ENCODE measurements around the gene CLINT1. TPM values are rescaled to one million over a fixed set of nuclear protein-coding genes. Genes with fewer than 3 reads are reported as not detected.

CLINT1 gene
- total RNA-seq, 1 donor from 2014 or later: 79.2 TPM

DNA sequence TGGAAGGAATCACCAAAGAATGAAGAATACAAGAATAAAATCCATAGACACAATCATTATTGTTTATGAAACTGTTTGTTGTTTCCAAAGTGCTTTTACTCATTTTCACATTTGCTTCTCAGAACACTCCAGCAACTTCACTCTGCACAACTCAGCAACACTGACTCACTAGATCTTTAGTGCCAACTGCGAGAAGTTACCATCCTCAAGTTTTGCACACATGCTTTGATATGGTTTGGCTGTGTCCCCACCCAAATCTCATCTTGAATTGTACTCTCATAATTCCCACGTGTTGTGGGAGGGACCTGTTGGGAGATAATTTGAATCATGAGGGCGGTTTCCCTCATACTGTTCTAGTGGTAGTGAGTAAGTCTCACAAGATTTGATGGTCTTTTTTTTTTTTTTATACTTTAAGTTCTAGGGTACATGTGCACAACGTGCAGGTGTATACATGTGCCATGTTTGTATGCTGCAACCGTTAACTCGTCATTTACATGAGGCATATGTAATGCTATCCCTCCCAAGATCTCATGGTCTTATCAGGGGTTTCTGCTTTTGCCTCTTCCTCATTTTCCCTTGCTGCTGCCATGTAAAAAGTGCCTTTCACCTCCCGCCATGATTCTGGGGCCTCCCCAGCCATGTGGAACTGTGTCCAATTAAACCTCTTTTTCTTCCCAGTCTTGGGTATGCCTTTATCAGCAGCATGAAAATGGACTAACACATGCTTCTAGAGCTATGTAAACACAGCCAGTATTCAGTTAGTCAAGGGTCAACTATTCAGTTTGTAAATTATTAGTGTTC lies 36.9 kb downstream of the CLINT1 start:
- H3K27me3 ChIP-seq (ENCODE audit: low read depth): no peaks in the 10 kb centered on the region
- no peak overlapping the region for H3K4me3 ChIP-seq
- no peaks in the 10 kb centered on the region for H3K36me3 ChIP-seq
- H3K9me3 ChIP-seq: no peaks in the 10 kb centered on the region
- TF ChIP-seq, protein P1, sequence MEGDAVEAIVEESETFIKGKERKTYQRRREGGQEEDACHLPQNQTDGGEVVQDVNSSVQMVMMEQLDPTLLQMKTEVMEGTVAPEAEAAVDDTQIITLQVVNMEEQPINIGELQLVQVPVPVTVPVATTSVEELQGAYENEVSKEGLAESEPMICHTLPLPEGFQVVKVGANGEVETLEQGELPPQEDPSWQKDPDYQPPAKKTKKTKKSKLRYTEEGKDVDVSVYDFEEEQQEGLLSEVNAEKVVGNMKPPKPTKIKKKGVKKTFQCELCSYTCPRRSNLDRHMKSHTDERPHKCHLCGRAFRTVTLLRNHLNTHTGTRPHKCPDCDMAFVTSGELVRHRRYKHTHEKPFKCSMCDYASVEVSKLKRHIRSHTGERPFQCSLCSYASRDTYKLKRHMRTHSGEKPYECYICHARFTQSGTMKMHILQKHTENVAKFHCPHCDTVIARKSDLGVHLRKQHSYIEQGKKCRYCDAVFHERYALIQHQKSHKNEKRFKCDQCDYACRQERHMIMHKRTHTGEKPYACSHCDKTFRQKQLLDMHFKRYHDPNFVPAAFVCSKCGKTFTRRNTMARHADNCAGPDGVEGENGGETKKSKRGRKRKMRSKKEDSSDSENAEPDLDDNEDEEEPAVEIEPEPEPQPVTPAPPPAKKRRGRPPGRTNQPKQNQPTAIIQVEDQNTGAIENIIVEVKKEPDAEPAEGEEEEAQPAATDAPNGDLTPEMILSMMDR (IDR thresholded peaks at IDR 0.05): no peak
- H3K4me1 ChIP-seq: peaks cover 42% of the 10 kb centered on the region
- ATAC-seq: peak in 1 of 2 donors; percentile 66
- no peak overlapping the region for H3K27ac ChIP-seq
- intact Hi-C loops (cut with DNase I): no loop called here
- DNase-seq: no peak

- TF ChIP-seq, protein P1 (IDR thresholded peaks at IDR 0.05): no peak
- ATAC-seq: peak in 1 of 2 donors; percentile 35
- H3K27ac ChIP-seq: no peak overlapping the region
- no peaks in the 10 kb centered on the region for H3K27me3 ChIP-seq (ENCODE audit: low read depth)
- H3K4me1 ChIP-seq: peaks cover 38% of the 10 kb centered on the region
- no peaks in the 10 kb centered on the region for H3K9me3 ChIP-seq
- H3K4me3 ChIP-seq: no peak overlapping the region
- intact Hi-C loops (cut with DNase I): no loop called here
- no peak for DNase-seq
- peaks cover 2% of the 10 kb centered on the region for H3K36me3 ChIP-seq
Measured at GRCh38 chr5:157821405-157821804, 37.5 kb downstream of the CLINT1 start.

DNA sequence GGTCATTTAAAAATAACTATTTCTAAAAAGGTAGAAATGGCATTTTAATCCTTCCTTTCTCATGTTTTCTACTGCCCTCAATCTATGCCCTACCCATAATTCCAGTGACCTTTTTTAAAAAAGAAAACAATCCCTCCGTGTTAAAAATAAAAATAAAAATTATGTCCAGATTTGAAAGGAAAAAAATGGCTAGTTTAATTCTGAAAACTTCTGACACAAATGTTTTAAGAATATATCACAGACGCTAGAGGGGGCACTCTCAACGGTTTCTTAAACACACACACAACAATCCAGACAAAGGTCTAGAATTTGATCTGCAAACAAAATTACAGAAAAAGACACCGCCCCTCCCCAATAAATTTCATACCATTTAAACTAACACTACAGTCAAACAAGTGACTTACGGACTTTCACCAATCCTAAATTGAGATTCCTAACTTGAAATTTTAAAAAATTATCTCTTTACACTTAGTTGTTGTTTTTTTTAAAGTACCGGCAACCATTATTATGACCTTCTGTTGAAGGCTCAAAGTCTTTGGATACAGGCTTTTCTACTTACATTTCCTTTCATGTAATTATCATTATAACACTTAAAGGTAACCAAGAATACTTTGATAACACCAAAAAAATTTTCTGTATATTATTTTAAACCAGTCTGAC lies 38.2 kb downstream of the CLINT1 start:
- Histone ChIP-seq H3K36me3 (peaks cover 8% of the 10 kb centered on the region), H3K9me3 (no peaks in the 10 kb centered on the region), H3K27me3 (ENCODE audit: low read depth) (no peaks in the 10 kb centered on the region), H3K27ac (peak overlapping the region; percentile 5), H3K4me3 (no peak overlapping the region), H3K4me1 (peaks cover 38% of the 10 kb centered on the region)
- ATAC-seq (peak in 1 of 2 donors; percentile 70), DNase-seq (no peak)
- TF ChIP-seq, protein P1 (IDR thresholded peaks at IDR 0.05): peak; percentile 48
- intact Hi-C loops (cut with DNase I): no loop called here

GRCh38 chr5:157819502-157820115 lies 39.3 kb downstream of the CLINT1 start:
- ATAC-seq (peak in 1 of 2 donors; percentile 30), DNase-seq (no peak)
- Histone ChIP-seq H3K9me3 (no peaks in the 10 kb centered on the region), H3K4me1 (peaks cover 30% of the 10 kb centered on the region), H3K36me3 (peaks cover 17% of the 10 kb centered on the region), H3K4me3 (no peak overlapping the region), H3K27me3 (ENCODE audit: low read depth) (no peaks in the 10 kb centered on the region), H3K27ac (peak overlapping the region; percentile 26)
- intact Hi-C loops (cut with DNase I): no loop called here
- TF ChIP-seq, protein P1 (IDR thresholded peaks at IDR 0.05): no peak

DNA sequence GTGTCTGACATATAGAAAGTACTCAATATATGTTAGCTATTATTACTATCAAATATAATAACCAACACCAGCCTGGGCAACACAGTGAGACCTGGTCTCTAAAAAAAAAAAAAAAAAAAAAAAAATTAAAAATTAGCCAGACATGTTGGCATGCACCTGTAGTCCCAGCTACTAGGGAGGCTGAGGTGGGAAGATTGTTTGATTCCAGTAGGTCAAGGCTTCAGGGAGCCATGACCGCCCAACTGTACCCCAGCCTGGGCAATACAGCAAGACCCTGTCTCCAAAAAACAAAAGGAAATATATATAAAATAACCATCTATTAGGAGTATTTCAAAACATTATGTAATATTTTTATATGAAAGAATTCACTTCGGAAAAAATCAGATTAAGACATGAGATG lies 40.6 kb downstream of the CLINT1 start:
- TF ChIP-seq, protein P1 (IDR thresholded peaks at IDR 0.05): no peak
- peaks cover 30% of the 10 kb centered on the region for H3K4me1 ChIP-seq
- intact Hi-C loops (cut with DNase I): no loop called here

More for the DNA sequence above, 40.6 kb downstream of the CLINT1 start:
- H3K4me3 ChIP-seq: no peak overlapping the region
- peaks cover 29% of the 10 kb centered on the region for H3K36me3 ChIP-seq
- ATAC-seq (no peak), DNase-seq (no peak)
- H3K9me3 ChIP-seq: no peaks in the 10 kb centered on the region
- H3K27me3 ChIP-seq (ENCODE audit: low read depth): no peaks in the 10 kb centered on the region
- H3K27ac ChIP-seq: no peak overlapping the region
